ENCODE measurements around the gene ANKS3.

Gene ANKS3

GRCh38 chr16:4724661-4725270, 9.3 kb downstream of the ANKS3 start:
- DNase-seq: no peak

GRCh38 chr16:4723071-4723767, 10.9 kb downstream of the ANKS3 start:
- no peak for DNase-seq

- DNase-seq: no peak
Observed at GRCh38 chr16:4718466-4718865, 15.6 kb downstream of the ANKS3 start.

GRCh38 chr16:4714996-4715395, 19.1 kb downstream of the ANKS3 start:
- DNase-seq: no peak

GRCh38 chr16:4713663-4714501, 20.2 kb downstream of the ANKS3 start:
- no peak for DNase-seq

GRCh38 chr16:4709481-4709880, 24.6 kb downstream of the ANKS3 start:
- no peak for DNase-seq

- DNase-seq: no peak
Observed at GRCh38 chr16:4706871-4707270, 27.2 kb downstream of the ANKS3 start.

- DNase-seq: no peak
Observed at GRCh38 chr16:4704913-4705312, 29.2 kb downstream of the ANKS3 start.

- no peak for DNase-seq
Observed at GRCh38 chr16:4704491-4704890, 29.6 kb downstream of the ANKS3 start.

- DNase-seq: no peak
Observed at GRCh38 chr16:4703906-4704305, 30.2 kb downstream of the ANKS3 start.

- DNase-seq: no peak
Observed at GRCh38 chr16:4702466-4702808, 31.6 kb downstream of the ANKS3 start.

GRCh38 chr16:4701791-4702465, 32.1 kb downstream of the ANKS3 start:
- no peak for DNase-seq

- no peak for DNase-seq
Observed at GRCh38 chr16:4700997-4701743, 32.9 kb downstream of the ANKS3 start.

- no peak for DNase-seq
Observed at GRCh38 chr16:4700380-4700996, 33.6 kb downstream of the ANKS3 start.

GRCh38 chr16:4699046-4699556, 35.0 kb downstream of the ANKS3 start:
- DNase-seq: no peak

- no peak for DNase-seq
Observed at GRCh38 chr16:4698321-4699045, 35.6 kb downstream of the ANKS3 start.

GRCh38 chr16:4697848-4698291, 36.2 kb downstream of the ANKS3 start:
- DNase-seq: no peak

GRCh38 chr16:4696905-4697847, 36.9 kb downstream of the ANKS3 start:
- DNase-seq: no peak

- DNase-seq: no peak
Observed at GRCh38 chr16:4696172-4696904, 37.7 kb downstream of the ANKS3 start.
